GM12874 (cell line): ENCODE measurements around the gene CFAP410.

Experiments
- CTCF ChIP-seq: IDR thresholded peaks from 2 replicates; pipeline ENCODE4 v1.5.1; 2011; ENCODE audit warnings: low read depth, mild to moderate bottlenecking, control low read depth, low read length, moderate library complexity; ENCODE audit not compliant: insufficient read depth

Gene CFAP410

GRCh38 chr21:44295163-44295573, 44.0 kb downstream of the CFAP410 start:
- no peak for TF ChIP-seq CTCF

DNA sequence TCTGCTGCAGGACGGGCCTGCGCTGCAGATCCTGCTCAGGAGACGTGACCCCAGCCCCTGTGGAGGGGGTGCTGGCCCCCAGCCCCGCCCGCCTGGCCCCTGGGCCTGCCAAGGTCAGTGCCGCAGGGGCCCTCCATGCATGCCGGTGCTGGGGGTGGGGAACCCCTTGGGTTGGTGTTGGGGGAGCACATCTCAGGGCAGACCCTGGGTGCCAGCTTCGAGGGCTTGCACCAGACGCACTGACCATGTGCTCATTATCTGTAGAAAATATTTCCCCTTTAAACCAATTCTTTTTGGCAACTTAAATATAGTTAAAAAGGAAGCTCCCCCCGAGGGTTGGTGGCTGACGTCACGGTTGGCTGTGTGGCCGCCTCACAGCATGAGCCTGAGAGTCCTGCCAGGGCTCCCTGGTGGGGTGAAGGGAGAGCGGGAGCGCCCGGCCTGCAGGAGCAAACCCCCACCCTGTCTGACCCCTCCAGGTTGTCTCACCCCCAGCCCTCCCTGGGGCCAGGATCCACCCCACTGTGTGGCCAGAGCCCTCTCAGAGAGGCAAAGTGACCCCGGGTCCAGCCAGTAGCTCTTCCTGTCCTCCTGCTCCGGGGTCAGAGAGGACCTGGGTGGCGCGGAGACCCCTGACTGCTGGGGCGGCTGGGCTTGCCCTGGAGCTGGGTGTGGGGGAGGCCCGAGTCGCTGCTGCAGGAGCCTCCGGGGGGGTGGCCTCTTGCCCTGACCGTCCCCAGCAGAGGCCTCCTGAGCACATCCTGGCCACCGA, 44.6 kb downstream of the CFAP410 start:
- no peak for TF ChIP-seq CTCF

DNA sequence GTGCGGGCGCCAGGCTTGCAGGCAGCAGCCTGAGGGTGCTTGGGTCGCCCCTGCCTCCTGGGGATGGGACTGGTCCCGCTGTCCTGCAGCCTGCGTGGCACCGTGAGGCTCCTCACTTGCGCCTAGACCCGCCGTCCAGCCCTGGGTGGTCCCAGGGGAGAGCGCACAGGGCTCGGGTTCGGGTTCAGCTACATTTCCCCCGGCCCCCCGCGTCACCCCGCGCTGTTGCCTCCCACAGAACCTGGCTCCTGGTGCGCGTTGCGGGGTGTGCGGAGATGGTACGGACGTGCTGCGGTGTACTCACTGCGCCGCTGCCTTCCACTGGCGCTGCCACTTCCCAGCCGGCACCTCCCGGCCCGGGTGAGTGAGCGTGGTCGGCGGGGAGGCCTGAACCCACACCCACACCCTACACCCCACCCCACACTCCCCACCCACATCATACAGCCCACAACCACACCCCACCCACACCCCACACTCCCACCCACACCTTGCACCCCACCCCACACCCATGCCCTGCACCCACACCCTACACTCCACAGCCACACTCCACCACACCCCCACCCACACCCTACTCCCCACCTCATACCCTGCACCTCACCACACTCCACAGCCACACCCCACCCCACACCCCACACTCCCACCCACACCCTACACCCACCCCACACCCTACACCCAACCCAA, 45.5 kb downstream of the CFAP410 start:
- TF ChIP-seq CTCF: no peak

DNA sequence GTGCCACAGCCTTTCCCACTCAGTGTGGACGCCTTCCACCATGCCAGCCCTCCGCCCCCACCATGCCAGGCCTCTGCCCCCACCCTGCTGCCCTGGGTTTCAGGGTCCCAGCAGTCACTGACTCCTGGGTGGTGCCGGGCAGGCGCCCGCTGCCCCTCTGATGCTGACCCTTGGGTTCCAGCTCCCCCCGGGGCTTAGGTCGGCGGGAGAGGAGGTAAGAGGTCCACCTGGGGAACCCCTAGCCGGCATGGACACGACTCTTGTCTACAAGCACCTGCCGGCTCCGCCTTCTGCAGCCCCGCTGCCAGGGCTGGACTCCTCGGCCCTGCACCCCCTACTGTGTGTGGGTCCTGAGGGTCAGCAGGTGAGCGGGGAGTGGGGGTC, 46.4 kb downstream of the CFAP410 start:
- TF ChIP-seq CTCF: no peak

DNA sequence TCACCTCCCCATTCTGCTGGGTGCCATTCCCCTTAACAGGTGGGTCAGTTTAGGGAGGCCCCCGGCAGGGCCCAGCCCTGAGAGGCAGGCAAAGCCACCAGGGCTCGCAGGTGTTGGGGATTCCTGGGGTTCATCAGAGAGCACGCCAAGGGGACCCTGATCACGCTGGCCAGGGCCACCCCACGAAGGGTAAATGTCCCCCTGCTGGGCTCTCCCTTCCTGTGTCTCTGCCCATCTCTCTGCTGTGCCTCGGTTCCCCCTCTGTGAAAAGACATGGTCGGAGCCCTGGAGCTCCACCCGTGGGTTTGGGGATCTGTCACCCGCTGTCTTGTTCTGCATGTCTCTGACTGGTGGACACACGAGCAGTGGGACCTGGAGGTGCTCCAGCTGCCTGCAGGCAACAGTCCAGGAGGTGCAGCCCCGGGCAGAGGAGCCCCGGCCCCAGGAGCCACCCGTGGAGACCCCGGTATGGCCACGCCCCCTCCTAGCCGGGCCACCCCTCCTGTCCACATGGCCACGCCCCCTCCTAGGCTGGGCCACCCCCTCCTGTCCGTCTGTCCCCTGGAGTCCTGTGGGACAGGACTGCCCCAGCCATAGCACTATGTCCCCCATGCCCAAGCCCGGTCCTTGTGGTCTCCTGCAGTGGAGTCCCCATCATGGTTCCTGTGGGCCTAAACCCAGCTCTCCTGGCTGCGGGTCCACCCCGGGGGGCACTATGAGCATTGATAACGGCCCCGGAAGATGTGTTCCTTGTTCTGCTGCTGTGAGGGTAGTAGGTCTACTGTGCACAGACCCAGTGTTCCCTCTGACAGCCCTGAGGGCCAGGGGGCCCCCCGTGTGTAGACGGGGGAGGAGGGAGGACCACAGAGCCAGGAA, 47.0 kb downstream of the CFAP410 start:
- no peak for TF ChIP-seq CTCF

GRCh38 chr21:44291078-44291935, 47.9 kb downstream of the CFAP410 start:
- TF ChIP-seq CTCF: no peak
